Subcutaneous abdominal adipose tissue (tissue), 5 donors: ENCODE results near the gene UST.
"Not testable (repeated sequence)": the region's sequence is repeated elsewhere in the genome, so short reads cannot be mapped to it uniquely, and the experiment has no call there.

ENCODE experiments used
- H3K27ac ChIP-seq: one replicate; pipeline ENCODE4 v1.7.0; 2013; ENCODE audit warnings: low read depth, mild to moderate bottlenecking, inconsistent platforms, low read length, moderate library complexity
- H3K27me3 ChIP-seq, 5 donors: one replicate each; pipeline ENCODE4 v1.7.0; 2013; ENCODE audit warnings: low read length in 5 of 5, inconsistent platforms in 1 of 5; ENCODE audit not compliant: control insufficient read depth in 5 of 5, insufficient read depth in 4 of 5
- H3K36me3 ChIP-seq, 5 donors: one replicate each; pipeline ENCODE4 v1.7.0; 2013; ENCODE audit warnings: low read length in 5 of 5; ENCODE audit not compliant: control insufficient read depth in 5 of 5, insufficient read depth in 5 of 5
- H3K4me1 ChIP-seq, 5 donors: one replicate each; pipeline ENCODE4 v1.7.0; 2013; ENCODE audit warnings: low read length in 5 of 5, mild to moderate bottlenecking in 3 of 5, moderate library complexity in 1 of 5; ENCODE audit not compliant: control insufficient read depth in 5 of 5, insufficient read depth in 5 of 5
- H3K4me3 ChIP-seq, 5 donors: one replicate each; pipeline ENCODE4 v1.7.0; 2013; ENCODE audit warnings: low read length in 5 of 5, low read depth in 1 of 5
- H3K9ac ChIP-seq, 5 donors: one replicate each; pipeline ENCODE4 v1.7.0; 2013; ENCODE audit warnings: low read length in 5 of 5, mild to moderate bottlenecking in 4 of 5, moderate library complexity in 3 of 5
- H3K9me3 ChIP-seq, 5 donors: one replicate each; pipeline ENCODE4 v1.7.0; 2013; ENCODE audit warnings: low read length in 5 of 5; ENCODE audit not compliant: control insufficient read depth in 5 of 5
- donor health status: healthy.
- donor health status: healthy.
- donor health status: healthy.
- donor health status: healthy.
- donor health status: healthy.

The UST gene

GRCh38 chr6:148853113-148853512, 106.3 kb downstream of the UST start:
- H3K9ac ChIP-seq, H3K36me3 ChIP-seq, H3K27ac ChIP-seq, H3K9me3 ChIP-seq, H3K27me3 ChIP-seq, H3K4me1 ChIP-seq, H3K4me3 ChIP-seq: not testable (repeated sequence)

- Histone ChIP-seq H3K9ac (no peak overlapping the region), H3K4me1 (no peaks in the 10 kb centered on the region), H3K4me3 (no peak overlapping the region), H3K36me3 (no peaks in the 10 kb centered on the region), H3K27ac (no peak overlapping the region), H3K9me3 (no peaks in the 10 kb centered on the region), H3K27me3 (peaks cover 0 to 4% (median 0%) of the 10 kb centered on the region in 5 donors)
These were observed 107.3 kb downstream of the UST start for GRCh38 chr6:148854096-148854495.

- Histone ChIP-seq H3K27me3 (peaks cover 0 to 4% (median 0%) of the 10 kb centered on the region in 5 donors), H3K4me1 (no peaks in the 10 kb centered on the region), H3K9me3 (no peaks in the 10 kb centered on the region), H3K27ac (no peak overlapping the region), H3K4me3 (no peak overlapping the region), H3K36me3 (no peaks in the 10 kb centered on the region), H3K9ac (no peak overlapping the region)
These were observed 108.2 kb downstream of the UST start for GRCh38 chr6:148854992-148855391.

GRCh38 chr6:148855744-148856143, 108.9 kb downstream of the UST start:
- Histone ChIP-seq H3K4me1 (no peaks in the 10 kb centered on the region), H3K9me3 (no peaks in the 10 kb centered on the region), H3K4me3 (no peak overlapping the region), H3K36me3 (no peaks in the 10 kb centered on the region), H3K27me3 (peaks cover 0 to 3% (median 0%) of the 10 kb centered on the region in 5 donors), H3K9ac (no peak overlapping the region), H3K27ac (no peak overlapping the region)

- H3K36me3 ChIP-seq: no peaks in the 10 kb centered on the region
These were observed 111.1 kb downstream of the UST start for GRCh38 chr6:148857798-148858390.

GRCh38 chr6:148864132-148864531, 117.3 kb downstream of the UST start:
- not testable (repeated sequence) for H3K4me3 ChIP-seq, H3K9ac ChIP-seq, H3K27ac ChIP-seq, H3K27me3 ChIP-seq, H3K36me3 ChIP-seq, H3K9me3 ChIP-seq, H3K4me1 ChIP-seq

More at GRCh38 chr6:148857798-148858390, 111.1 kb downstream of the UST start:
- Histone ChIP-seq H3K27me3 (no peaks in the 10 kb centered on the region), H3K4me3 (no peak overlapping the region), H3K27ac (no peak overlapping the region), H3K9me3 (no peaks in the 10 kb centered on the region), H3K4me1 (no peaks in the 10 kb centered on the region), H3K9ac (no peak overlapping the region)

- no peak overlapping the region for H3K27ac ChIP-seq
- no peaks in the 10 kb centered on the region for H3K36me3 ChIP-seq
- H3K9ac ChIP-seq: no peak overlapping the region
- H3K4me3 ChIP-seq: no peak overlapping the region
- H3K4me1 ChIP-seq: no peaks in the 10 kb centered on the region
- no peaks in the 10 kb centered on the region for H3K9me3 ChIP-seq
- no peaks in the 10 kb centered on the region for H3K27me3 ChIP-seq
These were observed 118.1 kb downstream of the UST start for GRCh38 chr6:148864941-148865340.

GRCh38 chr6:148866657-148867268, 119.9 kb downstream of the UST start:
- H3K4me1 ChIP-seq: no peaks in the 10 kb centered on the region
- no peak overlapping the region for H3K4me3 ChIP-seq
- no peak overlapping the region for H3K27ac ChIP-seq
- H3K36me3 ChIP-seq: no peaks in the 10 kb centered on the region
- no peaks in the 10 kb centered on the region for H3K27me3 ChIP-seq
- H3K9ac ChIP-seq: no peak overlapping the region
- no peaks in the 10 kb centered on the region for H3K9me3 ChIP-seq

GRCh38 chr6:148867862-148868261, 121.0 kb downstream of the UST start:
- H3K27ac ChIP-seq: no peak overlapping the region

GRCh38 chr6:148868314-148868713, 121.5 kb downstream of the UST start:
- H3K36me3 ChIP-seq: no peaks in the 10 kb centered on the region
- H3K4me3 ChIP-seq: no peak overlapping the region
- H3K9ac ChIP-seq: no peak overlapping the region
- H3K27ac ChIP-seq: no peak overlapping the region
- no peaks in the 10 kb centered on the region for H3K27me3 ChIP-seq
- no peaks in the 10 kb centered on the region for H3K9me3 ChIP-seq
- H3K4me1 ChIP-seq: no peaks in the 10 kb centered on the region

More at GRCh38 chr6:148867862-148868261, 121.0 kb downstream of the UST start:
- Histone ChIP-seq H3K27me3 (no peaks in the 10 kb centered on the region), H3K4me1 (no peaks in the 10 kb centered on the region), H3K9me3 (no peaks in the 10 kb centered on the region), H3K36me3 (no peaks in the 10 kb centered on the region), H3K9ac (no peak overlapping the region), H3K4me3 (no peak overlapping the region)
